Endothelial cell (in vitro differentiated cells): ENCODE data around the gene DNAAF8. TPM values are rescaled to one million over a fixed set of nuclear protein-coding genes. Genes with fewer than 3 reads are reported as not detected.
"Not testable (repeated sequence)": the region's sequence is repeated elsewhere in the genome, so short reads cannot be mapped to it uniquely, and the experiment has no call there.

ENCODE experiments used
- DNase-seq: peaks from one replicate; pipeline ENCODE4 v3.0.0; 2021; ENCODE audit warnings: low spot score
- H3K27ac Mint-ChIP-seq: one replicate; pipeline ENCODE4 v1.8.0; 2021; ENCODE audit warnings: mixed read lengths, inconsistent platforms; ENCODE audit not compliant: unreplicated experiment
- H3K27me3 Mint-ChIP-seq: one replicate; pipeline ENCODE4 v1.8.0; 2021; ENCODE audit warnings: mild to moderate bottlenecking, moderate library complexity, mixed read lengths, inconsistent platforms; ENCODE audit not compliant: unreplicated experiment
- H3K36me3 Mint-ChIP-seq: one replicate; pipeline ENCODE4 v1.8.0; 2021; ENCODE audit warnings: mild to moderate bottlenecking, low read depth, mixed read lengths, inconsistent platforms; ENCODE audit not compliant: unreplicated experiment
- H3K4me1 Mint-ChIP-seq: one replicate; pipeline ENCODE4 v1.8.0; 2021; ENCODE audit warnings: mild to moderate bottlenecking, mixed read lengths, inconsistent platforms; ENCODE audit not compliant: unreplicated experiment
- H3K4me3 Mint-ChIP-seq: one replicate; pipeline ENCODE4 v1.8.0; 2021; ENCODE audit warnings: mild to moderate bottlenecking, mixed read lengths, inconsistent platforms; ENCODE audit not compliant: unreplicated experiment
- H3K9me3 Mint-ChIP-seq: one replicate; pipeline ENCODE4 v1.8.0; 2021; ENCODE audit warnings: mixed read lengths, inconsistent platforms; ENCODE audit not compliant: unreplicated experiment
- CTCF ChIP-seq: fragments of 200-600 bp; sonication (generic); IDR thresholded peaks from one replicate; pipeline ENCODE4 v1.5.0; 2021; ENCODE audit warnings: antibody characterized with exemption; ENCODE audit not compliant: unreplicated experiment
- total RNA-seq: library from RNA; stranded (reverse); fragmentation: NEBNext Ultra II Directional; extraction: Animal tissue kit (Norgen Biotek cat#: 25700); gene quantifications from one replicate; pipeline ENCODE4 v1.2.1, GENCODE V29; 2021; ENCODE audit not compliant: unreplicated experiment

Gene DNAAF8
- total RNA-seq, 1 donor from 2014 or later: 0.18 TPM

GRCh38 chr16:4783251-4783950 is 49.1 kb downstream of the DNAAF8 start:
- no peak overlapping the region for H3K27ac Mint-ChIP-seq
- H3K4me3 Mint-ChIP-seq: peak overlapping the region; percentile 14
- H3K4me1 Mint-ChIP-seq: no peaks in the 10 kb centered on the region
- no peaks in the 10 kb centered on the region for H3K9me3 Mint-ChIP-seq
- H3K27me3 Mint-ChIP-seq: peaks cover 10% of the 10 kb centered on the region
- DNase-seq: no peak
- no peak for TF ChIP-seq CTCF
- H3K36me3 Mint-ChIP-seq: peaks cover 11% of the 10 kb centered on the region

- Mint-ChIP-seq H3K27me3 (peaks cover 10% of the 10 kb centered on the region), H3K36me3 (peaks cover 11% of the 10 kb centered on the region), H3K9me3 (no peaks in the 10 kb centered on the region), H3K4me3 (no peak overlapping the region), H3K4me1 (no peaks in the 10 kb centered on the region), H3K27ac (no peak overlapping the region)
- DNase-seq: no peak
- no peak for TF ChIP-seq CTCF
These were observed 49.6 kb downstream of the DNAAF8 start for GRCh38 chr16:4783951-4784336.

DNA sequence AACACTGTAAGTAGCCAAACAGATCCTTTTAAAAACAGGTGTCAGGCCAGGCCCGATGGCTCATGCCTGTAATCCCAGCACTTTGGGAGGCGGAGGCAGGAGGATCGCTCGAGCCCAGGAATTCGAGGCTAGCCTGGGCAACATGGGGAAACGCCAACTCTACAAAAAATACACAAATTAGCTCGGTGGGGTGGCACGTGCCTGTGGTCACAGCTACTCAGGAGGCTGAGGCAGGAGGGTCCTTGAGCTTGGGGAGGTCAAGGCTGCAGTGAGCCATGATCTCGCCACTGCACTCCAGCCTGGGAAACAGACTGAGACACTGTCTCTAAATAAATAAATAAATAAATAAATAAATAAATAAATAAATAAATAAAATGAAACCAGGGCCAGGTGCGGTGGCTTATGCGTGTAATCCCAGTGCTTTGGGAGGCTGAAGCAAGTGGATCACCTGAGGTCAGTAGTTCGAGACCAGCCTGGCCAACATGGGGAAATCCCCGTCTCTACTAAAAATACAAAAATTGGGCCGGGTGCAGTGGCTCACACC is 50.2 kb downstream of the DNAAF8 start:
- peaks cover 11% of the 10 kb centered on the region for H3K36me3 Mint-ChIP-seq
- H3K4me1 Mint-ChIP-seq, DNase-seq, H3K27ac Mint-ChIP-seq, H3K9me3 Mint-ChIP-seq, H3K27me3 Mint-ChIP-seq, H3K4me3 Mint-ChIP-seq: not testable (repeated sequence)

- Mint-ChIP-seq H3K36me3 (peaks cover 11% of the 10 kb centered on the region), H3K27ac (no peak overlapping the region), H3K4me3 (no peak overlapping the region), H3K9me3 (no peaks in the 10 kb centered on the region), H3K27me3 (peaks cover 10% of the 10 kb centered on the region), H3K4me1 (no peaks in the 10 kb centered on the region)
- DNase-seq: no peak
- no peak for TF ChIP-seq CTCF
These were observed 51.6 kb downstream of the DNAAF8 start for GRCh38 chr16:4785758-4786433.

DNA sequence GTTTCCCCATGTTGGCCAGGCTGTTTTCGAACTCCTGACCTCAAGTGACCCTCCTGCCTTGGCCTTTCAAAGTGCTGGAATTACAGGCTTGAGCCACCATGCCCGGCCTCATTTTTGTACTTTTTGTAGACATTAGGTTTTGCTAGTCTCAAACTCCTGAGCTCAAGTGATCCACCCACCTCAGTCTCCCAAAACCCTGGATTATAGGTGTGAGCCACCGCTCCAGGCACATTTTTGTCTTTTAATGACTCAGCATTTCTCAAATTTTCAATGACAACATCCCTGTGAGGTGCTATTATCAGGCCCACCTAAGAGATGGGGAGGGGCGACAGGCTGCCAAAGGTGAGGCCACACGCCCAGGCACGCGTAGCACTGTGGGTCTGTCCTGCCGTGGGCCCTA is 52.7 kb downstream of the DNAAF8 start:
- TF ChIP-seq CTCF: no peak
- Mint-ChIP-seq H3K4me3 (no peak overlapping the region), H3K27ac (no peak overlapping the region), H3K27me3 (peaks cover 10% of the 10 kb centered on the region), H3K36me3 (peaks cover 11% of the 10 kb centered on the region), H3K9me3 (no peaks in the 10 kb centered on the region), H3K4me1 (no peaks in the 10 kb centered on the region)
- DNase-seq: no peak
